Activated naive CD8-positive, alpha-beta T cell treated with anti-CD3 and anti-CD28 coated beads, Interleukin-2, amount 10 ng/mL, durations not matched to agents 7 days and 5 days (primary cell): ENCODE measurements around the gene FASTKD1. TPM values are rescaled to one million over a fixed set of nuclear protein-coding genes. Genes with fewer than 3 reads are reported as not detected.
"Not testable (repeated sequence)": the region's sequence is repeated elsewhere in the genome, so short reads cannot be mapped to it uniquely, and the experiment has no call there.

Source experiments
- ATAC-seq: fragments of 150-1000 bp; cut with Tn5 transposase; one replicate; pipeline ENCODE4 v1.10.0; 2021; ENCODE audit warnings: low read depth, moderate library complexity
- POLR2A ChIA-PET: fragments of 350-600 bp; sonication (Branson Sonifier 250); formaldehyde crosslinking; loops from one replicate; lab custom pipeline; 2021; ENCODE audit warnings: antibody characterized with exemption; lab: Charles Lee
- DNase-seq: peaks from one replicate; pipeline ENCODE4 v3.0.0; 2021
- H3K27ac Mint-ChIP-seq: one replicate; pipeline ENCODE4 v1.8.0; 2022; ENCODE audit warnings: mild to moderate bottlenecking, mixed read lengths
- H3K27me3 Mint-ChIP-seq: one replicate; pipeline ENCODE4 v1.8.0; 2022; ENCODE audit warnings: mild to moderate bottlenecking, moderate library complexity, mixed read lengths
- H3K36me3 Mint-ChIP-seq: one replicate; pipeline ENCODE4 v1.8.0; 2021; ENCODE audit warnings: mild to moderate bottlenecking, mixed read lengths
- H3K4me1 Mint-ChIP-seq: one replicate; pipeline ENCODE4 v1.8.0; 2021; ENCODE audit warnings: mixed read lengths
- H3K4me3 Mint-ChIP-seq: one replicate; pipeline ENCODE4 v1.8.0; 2022; ENCODE audit warnings: mild to moderate bottlenecking, moderate library complexity, mixed read lengths
- H3K9me3 Mint-ChIP-seq: one replicate; pipeline ENCODE4 v1.8.0; 2021; ENCODE audit warnings: mixed read lengths
- total RNA-seq, 2 experiments: library from RNA; stranded (reverse); gene quantifications; one replicate each; pipeline ENCODE4 v1.2.3, GENCODE V29; 2021

FASTKD1 gene
- total RNA-seq: 10 to 100 TPM; 35.0 to 38.8 TPM

- POLR2A ChIA-PET: interaction anchor here (1.1 to 2.6 kb wide), 5 partner anchors 11 to 255 kb away, joined by 3 to 26 read pairs (median 5); partner anchors contain the start of genes CFAP210, PHOSPHO2, PPIG and SSB
- H3K27me3 Mint-ChIP-seq: no peaks in the 10 kb centered on the region
- H3K27ac Mint-ChIP-seq: peak within 1 kb of the TSS; percentile 85
- DNase-seq: peak; percentile 80
- H3K4me3 Mint-ChIP-seq: peak within 1 kb of the TSS; percentile 95
- peaks cover 10% of the 10 kb centered on the region for H3K36me3 Mint-ChIP-seq
- peaks cover 13% of the 10 kb centered on the region for H3K4me1 Mint-ChIP-seq
- no peaks in the 10 kb centered on the region for H3K9me3 Mint-ChIP-seq
- peak; percentile 98 for ATAC-seq
These were observed at the start of gene FASTKD1 for GRCh38 chr2:169573160-169573973. FASTKD1 (minus strand) TSS chr2:169573865; CDS start chr2:169572029, 1,836 bp downstream.

- DNase-seq (no peak), ATAC-seq (no peak)
- Mint-ChIP-seq H3K36me3 (peaks cover 38% of the 10 kb centered on the region), H3K4me1 (peaks cover 14% of the 10 kb centered on the region), H3K27ac (no peak overlapping the region), H3K27me3 (no peaks in the 10 kb centered on the region), H3K4me3 (no peak overlapping the region), H3K9me3 (peaks cover 3% of the 10 kb centered on the region)
- POLR2A ChIA-PET: no interaction called here
These were observed 49.6 kb upstream of the FASTKD1 start for GRCh38 chr2:169623235-169623634.

- H3K27me3 Mint-ChIP-seq: no peaks in the 10 kb centered on the region
- no peak for DNase-seq
- no peak for ATAC-seq
- H3K27ac Mint-ChIP-seq: no peak overlapping the region
- peaks cover 12% of the 10 kb centered on the region for H3K4me1 Mint-ChIP-seq
- peaks cover 12% of the 10 kb centered on the region for H3K9me3 Mint-ChIP-seq
- H3K36me3 Mint-ChIP-seq: peaks cover 56% of the 10 kb centered on the region
- POLR2A ChIA-PET: no interaction called here
- no peak overlapping the region for H3K4me3 Mint-ChIP-seq
These were observed 46.8 kb upstream of the FASTKD1 start for GRCh38 chr2:169620509-169620908.

- Mint-ChIP-seq H3K27me3 (no peaks in the 10 kb centered on the region), H3K27ac (no peak overlapping the region), H3K4me1 (peaks cover 10% of the 10 kb centered on the region), H3K4me3 (no peak overlapping the region), H3K36me3 (peaks cover 62% of the 10 kb centered on the region), H3K9me3 (peaks cover 12% of the 10 kb centered on the region)
- no peak for ATAC-seq
- POLR2A ChIA-PET: no interaction called here
- DNase-seq: no peak
These were observed 46.3 kb upstream of the FASTKD1 start for GRCh38 chr2:169619946-169620345.

- DNase-seq, H3K27ac Mint-ChIP-seq, H3K4me1 Mint-ChIP-seq, ATAC-seq, POLR2A ChIA-PET, H3K4me3 Mint-ChIP-seq, H3K27me3 Mint-ChIP-seq: not testable (repeated sequence)
- Mint-ChIP-seq H3K36me3 (peaks cover 70% of the 10 kb centered on the region), H3K9me3 (peaks cover 12% of the 10 kb centered on the region)
These were observed 42.3 kb upstream of the FASTKD1 start for GRCh38 chr2:169615982-169616381.

- ATAC-seq (no peak), DNase-seq (no peak)
- H3K9me3 Mint-ChIP-seq: peaks cover 12% of the 10 kb centered on the region
- no peak overlapping the region for H3K27ac Mint-ChIP-seq
- no peaks in the 10 kb centered on the region for H3K27me3 Mint-ChIP-seq
- no peak overlapping the region for H3K4me3 Mint-ChIP-seq
- H3K4me1 Mint-ChIP-seq: peaks cover 2% of the 10 kb centered on the region
- POLR2A ChIA-PET: no interaction called here
- peaks cover 69% of the 10 kb centered on the region for H3K36me3 Mint-ChIP-seq
These were observed 40.2 kb upstream of the FASTKD1 start for GRCh38 chr2:169613876-169614275.

- no peak overlapping the region for H3K27ac Mint-ChIP-seq
- ATAC-seq: no peak
- H3K9me3 Mint-ChIP-seq: no peaks in the 10 kb centered on the region
- H3K27me3 Mint-ChIP-seq: no peaks in the 10 kb centered on the region
- DNase-seq: no peak
- peaks cover 39% of the 10 kb centered on the region for H3K36me3 Mint-ChIP-seq
- POLR2A ChIA-PET: no interaction called here
- H3K4me3 Mint-ChIP-seq: no peak overlapping the region
- no peaks in the 10 kb centered on the region for H3K4me1 Mint-ChIP-seq
These were observed 35.6 kb upstream of the FASTKD1 start for GRCh38 chr2:169609264-169609663.

GRCh38 chr2:169599568-169599967, 25.9 kb upstream of the FASTKD1 start:
- POLR2A ChIA-PET: no interaction called here
- no peaks in the 10 kb centered on the region for H3K9me3 Mint-ChIP-seq
- no peak for ATAC-seq
- peaks cover 5% of the 10 kb centered on the region for H3K4me1 Mint-ChIP-seq
- H3K4me3 Mint-ChIP-seq: no peak overlapping the region
- H3K36me3 Mint-ChIP-seq: peaks cover 14% of the 10 kb centered on the region
- H3K27me3 Mint-ChIP-seq: no peaks in the 10 kb centered on the region
- no peak overlapping the region for H3K27ac Mint-ChIP-seq
- no peak for DNase-seq

- Mint-ChIP-seq H3K36me3 (peaks cover 11% of the 10 kb centered on the region), H3K27ac (no peak overlapping the region), H3K4me1 (peaks cover 5% of the 10 kb centered on the region), H3K27me3 (no peaks in the 10 kb centered on the region), H3K9me3 (no peaks in the 10 kb centered on the region), H3K4me3 (no peak overlapping the region)
- POLR2A ChIA-PET: no interaction called here
- ATAC-seq (no peak), DNase-seq (no peak)
These were observed 25.3 kb upstream of the FASTKD1 start for GRCh38 chr2:169598982-169599381.

- not testable (repeated sequence) for H3K27ac Mint-ChIP-seq
These were observed 22.9 kb upstream of the FASTKD1 start for GRCh38 chr2:169596546-169596945.

GRCh38 chr2:169590804-169591203, 17.1 kb upstream of the FASTKD1 start:
- H3K27me3 Mint-ChIP-seq: no peaks in the 10 kb centered on the region
- DNase-seq: no peak
- peaks cover 1% of the 10 kb centered on the region for H3K9me3 Mint-ChIP-seq
- POLR2A ChIA-PET: interaction anchor here (0.6 kb wide), 1 partner anchor 1647 kb away, joined by 4 read pairs; no protein-coding TSS in a partner anchor
- H3K27ac Mint-ChIP-seq: no peak overlapping the region
- ATAC-seq: no peak
- H3K4me3 Mint-ChIP-seq: no peak overlapping the region
- H3K4me1 Mint-ChIP-seq: peaks cover 24% of the 10 kb centered on the region
- peaks cover 19% of the 10 kb centered on the region for H3K36me3 Mint-ChIP-seq

More at GRCh38 chr2:169596546-169596945, 22.9 kb upstream of the FASTKD1 start:
- POLR2A ChIA-PET, DNase-seq, ATAC-seq, H3K27me3 Mint-ChIP-seq, H3K9me3 Mint-ChIP-seq, H3K4me1 Mint-ChIP-seq, H3K4me3 Mint-ChIP-seq: not testable (repeated sequence)
- H3K36me3 Mint-ChIP-seq: peaks cover 15% of the 10 kb centered on the region

GRCh38 chr2:169585673-169586072, 12.0 kb upstream of the FASTKD1 start:
- Mint-ChIP-seq H3K27ac (peak overlapping the region; percentile 98), H3K4me1 (peaks cover 26% of the 10 kb centered on the region), H3K9me3 (peaks cover 10% of the 10 kb centered on the region), H3K27me3 (no peaks in the 10 kb centered on the region), H3K36me3 (peaks cover 24% of the 10 kb centered on the region), H3K4me3 (peak overlapping the region; percentile 95)
- no peak for ATAC-seq
- no peak for DNase-seq
- POLR2A ChIA-PET: interaction anchor here (0.6 to 2.2 kb wide), 4 partner anchors 88 to 922 kb away, joined by 5 to 11 read pairs (median 7); partner anchors contain the start of genes BBS5, CFAP210 and PHOSPHO2

GRCh38 chr2:169584005-169584877, 10.6 kb upstream of the FASTKD1 start, which contains the start of gene PPIG:
PPIG (plus strand) TSS chr2:169584351; CDS start chr2:169604042, 19,691 bp downstream.
- no peaks in the 10 kb centered on the region for H3K27me3 Mint-ChIP-seq
- peak within 1 kb of the TSS; percentile 95 for H3K4me3 Mint-ChIP-seq
- H3K4me1 Mint-ChIP-seq: peaks cover 22% of the 10 kb centered on the region
- peaks cover 19% of the 10 kb centered on the region for H3K36me3 Mint-ChIP-seq
- ATAC-seq: peak; percentile 95
- POLR2A ChIA-PET: interaction anchor here (0.7 to 3.1 kb wide), 12 partner anchors 11 to 243 kb away, joined by 3 to 26 read pairs (median 4); partner anchors contain the start of genes BBS5, CFAP210, FASTKD1 and METTL5
- peaks cover 8% of the 10 kb centered on the region for H3K9me3 Mint-ChIP-seq
- H3K27ac Mint-ChIP-seq: peak within 1 kb of the TSS; percentile 98
- DNase-seq: peak; percentile 85
